HG03342 (cell line): ENCODE data around the gene TMEM131.

ENCODE experiments used
- ATAC-seq: cut with Tn5 transposase; IDR thresholded peaks from one replicate; pipeline ENCODE4 v1.9.1; 2021; ENCODE audit warnings: mild to moderate bottlenecking, moderate library complexity; ENCODE audit not compliant: unreplicated experiment

TMEM131 gene

DNA sequence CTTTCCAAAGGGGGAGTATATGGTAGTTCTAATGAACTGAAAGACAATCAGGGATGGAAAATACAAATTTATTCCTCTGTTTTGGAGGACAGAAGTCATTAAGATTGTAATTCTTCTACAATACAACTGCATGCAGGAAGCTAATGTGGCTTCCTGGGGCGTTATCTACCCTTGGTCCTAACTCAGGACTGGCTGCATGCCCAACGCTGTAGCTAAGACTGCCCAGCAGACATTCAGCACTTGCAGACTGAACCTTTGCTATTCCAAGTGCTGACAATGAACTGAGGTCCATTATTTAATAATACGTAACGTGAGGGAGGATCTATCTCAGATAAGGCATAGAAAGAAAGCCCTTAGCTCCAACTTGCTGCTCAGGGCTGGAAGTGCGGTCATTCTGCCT is 229.2 kb downstream of the TMEM131 start:
- ATAC-seq: no peak

DNA sequence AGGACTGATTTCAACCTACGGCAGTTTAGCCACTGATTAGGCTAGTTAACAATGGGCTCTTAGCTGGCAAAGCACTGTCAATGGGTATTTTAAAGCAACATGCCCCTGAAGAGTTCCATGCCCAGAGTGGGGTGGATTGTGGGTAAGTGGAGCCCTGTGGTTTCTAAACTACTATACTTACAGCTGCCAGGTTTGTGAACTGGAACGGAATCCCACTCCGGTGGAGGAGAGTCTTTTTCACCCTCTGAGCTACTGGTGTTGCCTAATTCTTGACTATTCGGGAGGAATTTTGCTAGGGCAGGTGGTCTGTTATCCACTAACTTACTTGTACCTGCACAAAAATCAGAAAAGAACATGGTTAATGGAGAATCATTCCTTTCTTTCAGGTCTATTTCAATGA is 229.8 kb downstream of the TMEM131 start:
- no peak for ATAC-seq

DNA sequence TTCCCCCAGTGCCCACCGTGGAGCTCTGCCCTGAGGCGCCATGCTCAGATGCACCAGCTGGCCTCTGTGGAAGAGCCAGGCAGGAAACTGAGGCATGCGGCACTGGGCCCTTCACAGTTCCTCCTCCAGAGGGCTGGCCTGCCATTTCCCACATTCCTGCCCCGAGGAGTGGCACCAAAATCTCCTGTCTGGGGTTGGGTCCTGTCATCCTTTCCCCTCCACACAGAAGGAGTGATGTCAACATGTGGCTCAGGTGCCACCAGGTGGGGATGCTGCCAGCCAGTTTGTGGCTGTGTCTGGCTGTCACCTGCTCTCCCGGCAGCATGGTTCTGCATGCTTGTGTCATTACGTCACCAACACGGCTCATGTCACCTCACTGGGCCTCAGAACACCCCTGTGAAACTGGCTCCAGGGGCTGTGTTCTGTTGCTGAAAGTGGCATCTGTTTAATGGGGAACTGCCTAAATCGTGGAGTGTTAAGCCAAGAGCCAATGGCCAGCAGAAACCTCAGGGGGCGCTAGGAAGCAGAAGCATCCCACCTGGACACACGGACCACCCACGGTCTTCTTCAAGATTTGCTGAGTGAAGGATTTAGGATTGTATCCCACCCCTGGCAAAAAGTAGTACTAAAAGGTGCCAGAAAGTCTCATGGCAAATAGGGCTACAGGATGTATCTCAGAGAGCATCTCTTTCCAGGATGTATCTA is 231.0 kb downstream of the TMEM131 start:
- ATAC-seq: no peak

DNA sequence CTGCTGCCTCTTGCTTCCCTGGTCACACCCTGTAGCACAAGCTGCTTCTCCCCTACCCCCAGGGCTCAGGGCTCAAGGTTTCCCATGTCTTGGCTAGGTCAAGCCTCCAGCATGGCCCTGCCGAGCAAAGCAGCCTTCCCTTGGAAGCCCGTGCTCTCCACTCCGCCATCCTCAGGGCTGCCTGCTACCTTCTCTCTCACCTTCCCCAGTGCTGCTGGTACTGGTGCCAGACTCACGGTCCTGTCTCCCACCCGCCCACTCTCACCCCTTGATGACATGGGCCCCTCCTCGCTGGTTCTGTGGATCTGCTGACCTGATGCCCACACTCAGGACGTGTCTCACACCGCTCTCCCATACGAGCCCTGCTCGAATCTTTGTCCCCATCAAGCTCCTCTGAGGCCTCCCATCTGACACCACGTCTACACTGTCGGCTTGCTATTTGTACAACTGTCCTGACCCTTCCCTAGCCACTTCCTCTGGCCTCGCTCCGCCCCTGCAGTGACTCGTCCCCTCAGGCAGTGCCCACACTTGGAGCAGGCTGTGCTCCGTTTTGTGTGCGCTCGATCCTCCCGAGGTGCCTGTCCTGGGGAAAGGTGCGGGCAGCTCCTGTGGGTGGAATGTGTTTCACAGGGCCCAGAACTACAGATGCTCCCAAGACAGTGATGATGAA is 232.4 kb downstream of the TMEM131 start:
- ATAC-seq: no peak

DNA sequence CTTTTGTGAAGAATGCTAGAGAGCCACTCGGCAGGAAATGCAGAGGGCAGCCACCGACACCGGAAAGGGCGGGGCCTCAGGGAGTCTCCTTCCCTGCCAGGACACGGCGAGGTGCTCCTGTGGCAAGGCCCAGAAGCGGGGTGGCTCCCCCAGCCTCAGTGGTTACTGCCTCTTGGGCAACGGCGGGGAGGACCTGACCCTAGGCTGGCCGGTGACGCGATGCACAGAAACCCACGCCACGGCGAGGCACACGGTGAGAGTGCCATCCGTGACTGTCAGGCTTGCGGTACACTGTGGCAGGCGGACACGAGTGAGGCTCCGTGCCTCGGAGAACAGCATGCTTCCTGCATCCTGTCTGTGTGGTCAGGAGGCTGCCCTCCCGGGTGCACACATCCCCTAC is 234.6 kb downstream of the TMEM131 start:
- ATAC-seq: no peak

DNA sequence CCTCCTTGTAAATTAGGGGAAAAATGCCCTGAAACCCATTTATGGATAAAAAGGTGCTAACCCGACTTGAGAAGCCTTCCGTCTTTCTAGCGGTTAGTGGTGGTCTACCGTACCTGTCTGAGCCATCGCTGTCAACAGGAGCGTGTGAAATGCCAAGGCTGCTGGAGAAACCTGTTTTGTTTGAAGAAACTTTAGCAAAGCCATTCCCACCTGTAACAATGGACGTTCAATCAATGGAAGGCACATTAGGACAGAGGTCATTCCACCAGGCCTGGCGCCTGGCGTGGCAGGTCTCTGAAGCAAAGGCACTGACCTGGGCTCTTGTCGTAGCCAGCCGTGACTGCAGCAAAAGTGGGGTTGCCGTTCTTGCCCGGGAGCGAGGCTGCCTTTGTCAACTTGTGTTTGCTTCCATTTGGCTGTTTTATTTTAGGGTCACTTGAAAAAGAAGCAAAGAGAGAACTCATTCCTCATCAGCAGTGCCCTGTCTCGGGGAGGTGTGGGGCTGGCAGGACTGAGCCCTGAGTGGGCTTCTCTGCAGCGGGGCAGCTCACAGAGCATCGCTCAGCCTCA is 235.2 kb downstream of the TMEM131 start:
- no peak for ATAC-seq

DNA sequence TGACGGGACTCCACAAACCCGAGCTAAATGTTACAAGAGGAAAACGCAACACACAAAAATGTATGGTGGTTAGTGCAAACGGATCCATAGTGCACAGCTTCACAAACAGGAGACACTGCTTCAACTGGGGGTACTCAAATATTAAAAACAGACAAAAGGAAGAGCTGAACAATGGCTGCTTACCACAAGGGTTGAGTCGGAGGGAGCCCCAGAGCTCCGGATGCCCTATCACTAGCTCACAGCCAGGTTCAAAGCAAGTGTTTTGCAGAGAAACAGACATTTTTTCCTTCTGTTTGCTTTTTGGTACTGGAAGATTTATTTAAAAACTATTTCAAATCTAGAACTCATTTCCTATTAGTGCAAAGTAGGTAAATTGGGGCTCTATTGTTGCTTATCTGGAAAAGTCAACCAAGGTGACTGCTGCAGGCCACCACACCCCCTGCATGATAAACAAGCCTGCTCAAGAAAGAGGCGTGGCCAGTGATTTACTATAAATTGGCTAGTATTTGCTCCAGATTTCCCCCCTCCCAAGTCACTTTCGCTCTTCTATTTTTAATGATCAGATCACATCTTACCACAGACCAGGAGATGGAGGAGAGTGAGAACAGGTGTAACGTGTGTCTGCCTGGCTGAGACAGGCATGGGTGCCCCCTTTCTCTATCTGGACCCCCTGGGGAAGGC is 235.9 kb downstream of the TMEM131 start:
- ATAC-seq: no peak

DNA sequence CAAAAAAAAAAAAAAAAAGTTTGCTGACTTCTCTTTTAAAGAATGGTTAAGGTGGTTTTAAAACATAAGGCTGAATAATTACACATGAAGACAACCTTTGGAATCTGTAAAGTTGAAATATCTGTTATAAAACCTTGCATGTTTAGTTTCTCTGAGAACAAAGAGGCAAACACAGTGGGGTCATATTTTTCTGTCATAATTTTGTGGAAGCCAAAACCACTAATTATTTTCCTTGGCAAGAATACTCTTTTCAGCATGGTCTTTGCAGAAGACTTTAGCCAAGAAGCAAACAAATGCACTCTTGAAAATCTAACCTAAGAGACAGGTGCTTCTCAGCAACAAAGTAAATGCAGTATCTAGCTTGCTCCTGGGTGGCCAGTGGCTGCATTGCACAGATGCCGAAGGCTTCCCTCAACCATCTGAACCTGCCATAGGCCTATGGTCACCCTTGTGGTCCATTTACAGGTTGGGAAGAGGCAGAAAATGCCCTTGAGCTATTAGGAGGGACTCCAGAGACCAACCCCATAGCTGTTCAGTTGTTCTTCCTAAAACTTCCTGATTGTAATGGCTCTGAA is 237.5 kb downstream of the TMEM131 start:
- ATAC-seq: no peak

DNA sequence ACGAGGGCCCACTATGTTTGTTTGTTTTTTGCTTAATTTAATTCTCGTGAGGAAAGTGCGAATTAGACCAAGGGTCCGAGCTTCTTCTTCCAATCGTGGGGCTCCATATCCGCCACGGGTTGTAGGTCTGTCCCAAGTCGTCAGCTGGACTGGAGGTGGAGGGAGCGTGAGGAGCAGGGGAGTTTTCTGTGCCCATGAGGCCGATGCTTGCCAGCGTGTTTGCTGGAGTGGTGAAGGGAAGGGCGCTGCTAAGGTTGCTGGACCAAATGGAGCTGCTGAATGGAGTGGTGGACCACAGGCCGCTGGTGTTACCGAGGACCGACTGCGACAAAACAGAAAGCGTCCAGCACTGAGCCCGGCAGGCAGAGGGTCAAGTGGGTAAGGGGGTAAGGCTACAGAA is 238.7 kb downstream of the TMEM131 start:
- ATAC-seq: no peak

DNA sequence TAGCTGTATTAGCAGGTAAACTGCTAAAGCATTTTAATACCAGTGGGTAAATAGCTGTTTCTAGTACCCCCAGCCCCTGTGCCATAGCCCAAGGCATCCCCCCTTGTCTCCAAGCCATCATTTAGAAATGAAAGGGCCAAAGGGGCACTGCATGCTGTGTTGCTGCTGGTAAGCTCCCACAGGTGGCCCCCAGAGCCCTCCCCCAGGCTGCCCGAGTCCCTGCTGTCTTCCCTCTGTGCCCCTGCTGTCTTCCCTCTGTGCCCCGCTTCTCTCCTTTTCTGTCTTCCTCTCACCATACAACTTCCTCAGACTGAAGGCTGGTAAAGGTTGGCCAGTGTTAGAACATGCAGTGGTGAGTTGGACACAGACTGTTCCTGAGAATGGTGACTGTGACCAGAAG is 240.3 kb downstream of the TMEM131 start:
- ATAC-seq: no peak

DNA sequence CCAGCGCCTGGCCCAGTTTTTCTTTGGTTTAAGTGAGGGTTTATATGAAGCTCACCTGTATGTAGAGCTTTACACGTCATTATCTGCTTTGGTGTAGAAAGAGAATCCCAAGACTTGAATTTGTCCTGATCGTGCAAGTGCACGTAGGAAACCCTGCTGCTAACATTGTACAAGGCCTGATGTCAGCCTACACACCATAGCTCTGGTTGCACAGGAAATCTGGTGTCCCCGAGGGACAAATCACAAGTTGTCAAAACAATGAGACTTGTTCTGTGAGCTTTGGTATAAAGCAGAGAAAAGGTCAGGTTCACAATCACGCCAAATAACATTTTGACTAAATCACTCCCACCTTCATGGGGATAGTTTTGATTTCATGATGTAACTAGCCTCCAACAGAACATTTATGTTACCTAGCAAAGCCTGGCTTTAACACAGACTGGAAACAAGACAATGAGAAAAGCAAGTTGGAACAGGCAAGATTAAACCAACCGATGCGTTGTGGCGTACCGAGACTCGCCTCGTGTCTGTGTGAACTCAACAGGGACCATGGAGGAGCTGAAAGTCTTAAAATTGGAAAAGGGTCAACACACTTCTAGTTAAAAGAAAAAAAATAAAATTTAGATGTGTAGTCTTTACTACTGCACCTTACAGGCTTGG is 240.9 kb downstream of the TMEM131 start:
- no peak for ATAC-seq

DNA sequence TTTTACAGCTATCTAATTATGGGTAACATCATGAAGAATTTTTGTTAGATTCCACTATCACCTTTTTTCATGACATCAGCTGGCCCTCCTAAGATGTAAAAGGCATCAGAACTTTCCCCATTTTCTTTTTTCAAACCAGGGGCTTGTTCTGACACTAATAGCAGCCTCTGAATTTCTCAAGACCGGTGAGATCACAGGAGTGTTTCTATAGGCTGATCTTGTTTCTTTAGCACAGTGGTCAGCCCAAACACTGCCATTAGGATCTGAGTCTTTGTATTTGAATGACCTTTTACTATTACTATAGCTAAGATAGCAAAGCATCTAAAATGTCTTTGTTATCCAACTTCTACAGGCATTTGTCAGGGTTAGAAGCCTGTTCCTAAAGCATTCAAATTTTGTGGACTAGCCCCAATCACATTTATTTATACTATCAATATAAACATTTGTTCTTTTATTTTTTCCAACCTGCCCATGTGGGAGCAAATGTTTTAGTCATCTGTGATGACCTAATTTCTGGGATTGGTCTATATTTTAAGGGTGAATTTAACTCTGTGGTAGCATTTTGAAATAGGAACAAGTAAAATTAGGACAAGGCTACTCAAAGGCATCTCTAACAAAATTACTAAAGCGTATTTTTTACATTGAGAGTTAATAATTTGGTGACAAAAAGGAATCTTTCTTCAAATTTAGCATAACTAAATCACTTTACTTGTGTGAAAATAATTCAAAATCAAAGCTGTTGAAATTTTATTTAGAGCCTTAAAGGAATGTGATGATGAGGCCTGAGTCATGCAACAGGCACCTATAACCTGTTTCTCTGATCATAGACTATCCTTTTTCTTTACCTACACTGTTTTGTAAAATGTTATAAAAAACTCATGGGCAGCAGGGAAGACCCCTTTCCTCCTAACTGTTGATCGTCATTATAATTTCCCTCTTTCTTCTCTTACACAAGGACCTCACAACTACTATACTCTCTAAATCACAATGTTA is 243.1 kb downstream of the TMEM131 start:
- ATAC-seq: no peak

DNA sequence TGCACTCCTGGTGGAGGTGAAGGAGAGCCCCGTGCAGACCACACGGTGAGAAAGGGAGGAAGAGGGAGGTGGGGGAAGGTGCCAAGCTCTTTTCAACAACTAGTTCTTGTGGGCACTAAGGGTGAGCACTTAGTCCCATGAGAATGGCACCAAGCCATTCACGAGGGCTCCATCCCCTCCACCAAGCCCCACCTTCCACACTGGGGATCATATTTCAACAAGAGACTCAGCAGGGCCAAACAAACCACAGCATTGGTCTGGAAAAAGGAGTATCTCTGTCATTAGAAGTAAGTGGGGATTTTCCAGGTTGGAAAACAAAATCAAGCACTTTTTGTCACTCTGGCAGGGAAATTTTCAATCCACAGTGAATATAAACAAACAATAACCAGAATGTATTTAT is 244.0 kb downstream of the TMEM131 start:
- ATAC-seq: no peak

DNA sequence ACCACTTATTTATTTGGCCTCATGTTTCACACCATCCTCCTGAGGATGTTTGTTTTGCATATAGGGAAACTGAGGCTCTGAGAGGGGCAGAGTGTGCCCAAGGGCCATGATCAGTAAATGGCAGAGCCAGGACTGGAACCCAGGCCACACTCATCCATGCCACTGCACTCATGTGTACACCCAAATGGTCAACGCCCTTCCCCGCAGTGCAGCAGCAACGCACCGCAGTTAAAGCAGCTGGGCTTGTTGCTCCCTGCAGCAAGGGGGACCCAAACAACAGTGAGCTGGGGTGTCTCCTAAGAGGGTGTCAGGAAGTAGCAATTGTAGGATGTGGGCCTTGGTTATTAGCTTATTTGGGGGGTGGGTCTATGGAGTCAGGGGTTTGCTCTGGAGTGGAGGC is 245.7 kb downstream of the TMEM131 start:
- ATAC-seq: no peak

DNA sequence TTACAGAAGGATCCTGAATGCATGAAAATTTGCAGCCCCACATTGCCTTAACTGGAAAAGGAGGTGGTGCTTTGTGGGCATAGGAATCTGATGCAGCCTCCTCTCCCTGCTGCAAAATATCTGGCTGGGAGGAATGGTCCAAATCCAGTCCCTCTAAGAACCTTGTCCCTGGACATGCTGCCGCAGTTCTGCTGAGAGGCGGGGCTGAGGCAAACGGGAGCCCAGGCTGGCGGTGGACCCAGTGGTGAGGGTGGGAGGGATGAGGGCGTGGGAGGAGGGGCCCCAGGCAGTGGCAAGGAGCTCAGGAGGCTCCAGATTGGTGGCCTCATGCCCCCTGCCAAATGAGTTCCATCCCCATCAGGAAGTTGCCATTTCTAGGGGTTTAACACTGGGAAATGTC is 246.2 kb downstream of the TMEM131 start:
- ATAC-seq: no peak

DNA sequence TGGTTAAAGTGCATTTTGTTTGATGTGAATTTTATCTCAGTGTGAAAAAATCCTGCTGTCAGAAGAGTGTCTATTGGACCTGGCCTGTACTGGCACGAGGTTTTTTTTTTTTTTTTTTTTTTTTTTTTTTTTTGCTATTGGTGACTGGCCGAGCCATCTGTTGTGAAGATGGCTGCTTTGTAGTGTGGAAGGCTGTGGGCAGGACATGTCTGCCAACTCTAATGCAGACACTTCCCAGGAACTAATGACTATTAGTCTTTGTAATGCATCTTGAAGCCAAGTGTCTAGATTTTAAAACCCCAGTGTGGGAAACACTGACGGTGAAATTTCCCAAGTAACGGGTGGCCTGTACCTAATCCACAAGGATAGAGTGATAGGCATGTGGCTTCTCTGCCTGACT is 248.0 kb downstream of the TMEM131 start:
- no peak for ATAC-seq

DNA sequence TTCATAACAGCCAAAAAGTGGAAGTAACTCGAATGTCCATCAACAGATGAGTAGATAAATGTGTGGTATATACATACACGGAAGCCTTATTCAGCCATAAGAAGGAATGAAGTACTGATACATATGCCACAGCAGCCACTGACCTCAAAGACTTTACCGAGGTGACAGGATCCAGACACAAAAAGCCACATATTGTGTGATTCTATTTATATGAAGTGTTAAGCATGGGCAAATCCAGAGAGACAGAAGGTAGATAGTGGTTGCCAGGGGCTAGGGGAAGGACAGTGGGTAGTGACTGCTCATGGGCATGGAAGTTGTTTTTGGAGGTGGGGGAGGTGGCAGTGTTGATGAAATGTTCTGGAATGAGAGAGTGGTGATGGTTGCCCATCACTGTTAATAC is 248.5 kb downstream of the TMEM131 start:
- no peak for ATAC-seq

DNA sequence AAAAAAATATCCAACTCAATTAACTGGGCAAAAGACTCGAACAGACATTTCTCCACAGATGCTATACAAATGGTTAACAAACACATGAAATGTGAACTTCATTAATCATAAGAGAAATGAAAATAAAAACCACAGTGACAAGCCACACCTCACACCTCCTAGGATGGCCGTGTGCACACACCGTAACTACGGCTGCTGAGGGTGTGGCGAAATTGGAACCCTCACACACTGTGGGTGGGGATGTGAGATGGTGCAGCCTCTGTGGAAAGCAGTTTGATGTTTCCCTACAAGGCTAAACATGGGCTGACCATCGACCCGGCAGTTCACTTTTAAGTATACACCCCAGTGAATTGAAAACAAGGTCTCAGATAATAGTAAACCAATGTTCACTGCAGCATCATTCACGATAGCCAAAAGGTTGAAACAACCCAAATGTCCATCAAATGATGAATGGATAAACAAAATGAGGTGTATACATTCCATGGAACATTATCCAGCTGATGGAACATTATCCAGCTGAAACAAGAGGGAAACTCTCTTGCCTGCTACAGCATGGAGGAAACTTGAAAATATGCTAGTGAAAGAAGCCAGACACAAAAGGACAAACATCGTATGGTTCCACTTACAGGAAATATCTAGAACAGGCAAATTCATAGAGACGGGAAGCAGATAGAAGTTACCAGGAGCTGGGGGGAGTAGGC is 250.1 kb downstream of the TMEM131 start:
- ATAC-seq: no peak

DNA sequence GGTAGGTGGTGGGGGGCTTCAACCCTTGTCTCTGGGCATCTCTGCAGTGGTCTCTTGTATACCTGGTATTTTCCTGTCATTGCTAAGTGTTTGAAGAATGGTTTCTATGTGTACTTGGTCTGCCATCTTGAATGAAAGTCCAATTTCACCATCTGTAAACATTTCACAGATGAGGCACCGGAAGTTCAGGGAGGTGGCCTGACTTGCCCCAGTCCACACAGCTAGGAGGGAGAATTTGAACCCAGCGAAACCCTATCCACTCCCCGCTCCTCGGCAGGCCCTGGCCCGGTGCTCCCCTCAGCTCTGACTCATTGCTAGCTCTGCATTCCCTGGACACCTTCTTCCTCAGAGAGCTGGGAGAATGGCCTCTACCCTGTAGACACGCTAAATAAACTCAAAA is 251.8 kb downstream of the TMEM131 start:
- no peak for ATAC-seq
